Cortex of kidney (tissue), 1 donor: ENCODE measurements around the gene SPEF2.

Source experiments
- DNase-seq: peaks from one replicate; lab custom pipeline; 2025; lab: John Stamatoyannopoulos, UW

Gene SPEF2

GRCh38 chr5:35856765-35857351 is 239.2 kb downstream of the SPEF2 start, which contains the start of gene IL7R:
Gene IL7R (plus strand): TSS chr5:35856891. CDS start chr5:35856978, 87 bp downstream.
- no peak for DNase-seq

GRCh38 chr5:35857606-35858205 is 240.0 kb downstream of the SPEF2 start:
- no peak for DNase-seq

GRCh38 chr5:35859101-35859661 is 241.5 kb downstream of the SPEF2 start:
- no peak for DNase-seq

GRCh38 chr5:35860686-35861085 is 243.0 kb downstream of the SPEF2 start:
- no peak for DNase-seq

GRCh38 chr5:35861718-35862117 is 244.1 kb downstream of the SPEF2 start:
- no peak for DNase-seq

- no peak for DNase-seq
These were observed 244.5 kb downstream of the SPEF2 start for GRCh38 chr5:35862126-35862525.

GRCh38 chr5:35863159-35863558 is 245.5 kb downstream of the SPEF2 start:
- no peak for DNase-seq
